Left cardiac atrium (tissue), 4 donors: Measurements from ENCODE around the gene ALG1. TPM values are rescaled to one million over a fixed set of nuclear protein-coding genes. Genes with fewer than 3 reads are reported as not detected.
"Not testable (repeated sequence)": the region's sequence is repeated elsewhere in the genome, so short reads cannot be mapped to it uniquely, and the experiment has no call there.

Source experiments
- ATAC-seq, 2 donors: fragments of 200-7000 bp; cut with Tn5 transposase; one replicate each; pipeline ENCODE4 v1.9.1; 2020; ENCODE audit warnings: mild to moderate bottlenecking in 2 of 2, moderate library complexity in 2 of 2
- DNase-seq: peaks from one replicate; pipeline ENCODE4 v3.0.0-alpha.2; 2020
- intact Hi-C, 2 donors: fragments of 100-400 bp; cut with DNase I; formaldehyde crosslinking; loops; one replicate each; pipeline versions ENCODE4 v1.14.1 to v1.15.1; 2022 to 2023
- total RNA-seq, 2 donors: library from RNA; stranded (reverse); fragmentation: NEBNext Ultra II Directional; extraction: Animal tissue kit (Norgen Biotek cat#: 25700); gene quantifications; one replicate each; pipeline ENCODE4 v1.2.1, GENCODE V29; 2021
- donor health status: DM: no; HTN: yes; CAD: no.
- donor health status: DM: no; HTN: yes; CAD: no; lungs with severe emphysema.
- donor health status: DM: yes; HTN: yes; CAD: no.
- donor health status: Dilated cardiomyopathy.

The ALG1 gene
- total RNA-seq, 2 donors from 2014 or later, result 11.0 to 11.8 TPM

GRCh38 chr16:5042574-5043171 is 29.0 kb upstream of the ALG1 start:
- intact Hi-C loops, result no loop called here
- DNase-seq (no peak), ATAC-seq (no peak)

- intact Hi-C loops, result no loop called here
- DNase-seq (no peak), ATAC-seq (no peak)
These were observed 27.6 kb upstream of the ALG1 start for GRCh38 chr16:5044011-5044540.

- DNase-seq, intact Hi-C loops, ATAC-seq: not testable (repeated sequence)
These were observed 27.1 kb upstream of the ALG1 start for GRCh38 chr16:5044581-5044980.

GRCh38 chr16:5045499-5046115 is 26.0 kb upstream of the ALG1 start:
- no peak for DNase-seq
- ATAC-seq, result no peak

GRCh38 chr16:5046914-5047313 is 24.7 kb upstream of the ALG1 start:
- no peak for DNase-seq
- no peak for ATAC-seq
- intact Hi-C loops, result no loop called here

More at GRCh38 chr16:5045499-5046115, 26.0 kb upstream of the ALG1 start:
- intact Hi-C loops, result no loop called here

- ATAC-seq (no peak), DNase-seq (no peak)
- intact Hi-C loops, result no loop called here
These were observed 16.5 kb upstream of the ALG1 start for GRCh38 chr16:5054876-5055865.

GRCh38 chr16:5056352-5056751 is 15.3 kb upstream of the ALG1 start:
- intact Hi-C loops, result no loop called here
- ATAC-seq (no peak), DNase-seq (no peak)

- peak; percentile 11 to 68 for ATAC-seq
- DNase-seq, result no peak
- intact Hi-C loops, result no loop called here
These were observed 13.2 kb upstream of the ALG1 start for GRCh38 chr16:5058476-5058875.

GRCh38 chr16:5059386-5060072 is 12.1 kb upstream of the ALG1 start:
- DNase-seq (no peak), ATAC-seq (no peak)
- intact Hi-C loops, result no loop called here

GRCh38 chr16:5060073-5060641 is 11.5 kb upstream of the ALG1 start:
- intact Hi-C loops, result no loop called here
- DNase-seq, result no peak
- no peak for ATAC-seq

GRCh38 chr16:5062051-5062450 is 9.6 kb upstream of the ALG1 start:
- intact Hi-C loops, result no loop called here

GRCh38 chr16:5062790-5063765 is 8.6 kb upstream of the ALG1 start:
- intact Hi-C loops, result no loop called here
- ATAC-seq, result no peak
- DNase-seq, result no peak

More at GRCh38 chr16:5062051-5062450, 9.6 kb upstream of the ALG1 start:
- no peak for ATAC-seq
- DNase-seq, result no peak

- intact Hi-C loops, result no loop called here
- no peak for ATAC-seq
- no peak for DNase-seq
These were observed 6.7 kb upstream of the ALG1 start for GRCh38 chr16:5064915-5065314.

- no peak for DNase-seq
- ATAC-seq, result peak in 1 of 2 donors; percentile 66
- intact Hi-C loops, result no loop called here
These were observed 6.3 kb upstream of the ALG1 start for GRCh38 chr16:5065326-5065725.

GRCh38 chr16:5065813-5066212 is 5.8 kb upstream of the ALG1 start, which contains the start of gene C16orf89:
C16orf89 (minus strand) TSS chr16:5065956; CDS start chr16:5065908, 48 bp downstream.
- intact Hi-C loops, result no loop called here
- ATAC-seq (peak; percentile 23 to 89), DNase-seq (no peak)

GRCh38 chr16:5066511-5066910 is 5.1 kb upstream of the ALG1 start:
- ATAC-seq, result no peak
- intact Hi-C loops, result no loop called here
- DNase-seq, result no peak

- no peak for DNase-seq
- no peak for ATAC-seq
- intact Hi-C loops, result no loop called here
These were observed 2.6 kb upstream of the ALG1 start for GRCh38 chr16:5069048-5069447.

- intact Hi-C loops, result no loop called here
- ATAC-seq, result no peak
These were observed 1.8 kb upstream of the ALG1 start for GRCh38 chr16:5069854-5070253.

More at GRCh38 chr16:5069854-5070253, 1.8 kb upstream of the ALG1 start:
- no peak for DNase-seq
